HG03457 (cell line): ENCODE measurements around the gene ANO3.

ENCODE experiments used
- ATAC-seq: cut with Tn5 transposase; IDR thresholded peaks from one replicate; pipeline ENCODE4 v1.9.1; 2021; ENCODE audit warnings: moderate number of reproducible peaks; ENCODE audit not compliant: unreplicated experiment

Gene ANO3

DNA sequence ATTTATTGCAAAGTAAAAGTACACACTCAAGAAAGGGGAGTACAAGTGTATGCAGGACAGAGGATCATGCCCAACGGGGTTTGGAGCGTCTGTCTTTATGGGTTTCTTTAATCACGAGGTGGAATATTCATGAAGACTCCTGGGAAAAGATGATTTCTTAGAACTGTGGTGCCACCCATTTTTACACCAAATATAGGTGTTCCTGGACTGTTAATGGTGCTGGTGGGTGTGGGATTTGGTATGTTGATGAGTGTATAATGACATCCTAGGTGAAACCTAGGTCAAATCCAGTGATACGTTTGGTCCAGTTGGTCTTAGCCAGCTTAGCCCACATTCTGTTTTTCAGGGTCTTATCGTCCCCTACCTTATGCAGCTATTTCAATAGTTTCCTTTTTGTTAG is 21.1 kb downstream of the ANO3 start:
- ATAC-seq = no peak

GRCh38 chr11:26359055-26359454 is 27.1 kb downstream of the ANO3 start:
- ATAC-seq = no peak

DNA sequence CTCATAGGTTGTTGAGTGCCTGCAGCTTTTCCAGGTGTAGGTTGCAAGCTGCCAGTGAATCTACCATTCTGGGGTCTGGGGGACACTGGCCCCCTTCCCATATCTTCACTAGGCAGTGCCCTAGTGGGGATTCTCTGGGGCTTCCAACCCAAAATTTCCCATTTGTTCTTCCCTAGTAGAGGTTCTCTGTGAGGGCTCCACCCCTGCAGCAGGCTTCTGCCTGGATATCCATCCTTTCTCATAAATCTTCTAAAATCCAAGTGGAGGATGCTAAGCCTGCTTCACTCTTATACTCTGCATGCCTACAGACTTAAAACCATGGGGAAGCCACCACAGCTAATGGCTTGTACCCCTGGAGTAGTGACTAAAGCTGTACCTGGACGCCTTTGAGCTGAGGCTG is 33.4 kb downstream of the ANO3 start:
- ATAC-seq = no peak

DNA sequence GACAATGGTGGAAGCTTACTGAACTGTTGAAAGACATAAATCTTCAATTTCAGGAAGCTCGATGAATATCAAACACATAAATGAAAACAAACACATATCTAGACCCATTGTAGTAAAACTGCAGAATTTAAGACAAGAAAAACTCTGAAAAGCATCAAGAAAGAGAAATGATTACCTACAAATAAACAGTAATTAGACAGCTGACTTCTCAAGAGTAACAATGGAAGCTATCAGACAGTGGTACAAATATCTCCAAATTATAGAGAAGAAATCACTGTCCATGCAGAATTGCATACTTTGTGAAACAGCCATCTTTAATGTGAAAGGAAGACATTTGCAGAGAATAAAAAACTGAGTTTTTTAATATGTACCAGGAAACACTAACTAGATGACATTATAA is 45.7 kb downstream of the ANO3 start:
- no peak for ATAC-seq

GRCh38 chr11:26399336-26399735 is 67.4 kb downstream of the ANO3 start:
- ATAC-seq = no peak

DNA sequence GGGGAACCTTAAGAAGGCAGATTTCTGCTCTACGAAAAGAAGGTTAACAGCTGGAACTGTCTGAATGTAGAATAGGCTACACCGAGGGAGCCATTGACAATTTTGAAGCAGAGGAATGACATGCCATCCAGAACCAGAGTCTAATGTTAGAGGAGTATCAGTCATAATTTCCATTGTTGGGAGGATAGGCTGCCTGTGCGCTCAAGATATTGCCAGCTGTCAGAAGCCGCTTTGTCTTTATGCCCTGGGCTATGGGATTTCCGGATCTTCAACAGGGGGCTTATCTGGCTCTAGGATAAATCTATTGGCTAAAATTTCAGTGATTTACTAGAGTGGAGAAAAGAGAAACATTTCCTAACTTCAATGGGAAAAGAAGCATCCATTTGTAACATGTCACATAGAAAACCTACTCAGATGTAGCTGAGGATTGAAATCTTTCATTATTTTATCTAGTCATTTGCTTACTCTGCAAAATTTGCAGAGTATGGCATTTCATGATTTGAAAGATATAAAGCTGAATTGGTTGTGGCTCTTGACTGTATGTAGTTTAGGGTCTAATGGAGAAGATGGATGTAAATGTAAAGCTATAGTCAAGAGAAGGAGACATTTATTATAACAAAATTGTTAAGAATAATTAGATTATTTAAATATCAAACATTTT is 78.9 kb downstream of the ANO3 start:
- no peak for ATAC-seq

GRCh38 chr11:26412955-26413354 is 81.0 kb downstream of the ANO3 start:
- no peak for ATAC-seq

DNA sequence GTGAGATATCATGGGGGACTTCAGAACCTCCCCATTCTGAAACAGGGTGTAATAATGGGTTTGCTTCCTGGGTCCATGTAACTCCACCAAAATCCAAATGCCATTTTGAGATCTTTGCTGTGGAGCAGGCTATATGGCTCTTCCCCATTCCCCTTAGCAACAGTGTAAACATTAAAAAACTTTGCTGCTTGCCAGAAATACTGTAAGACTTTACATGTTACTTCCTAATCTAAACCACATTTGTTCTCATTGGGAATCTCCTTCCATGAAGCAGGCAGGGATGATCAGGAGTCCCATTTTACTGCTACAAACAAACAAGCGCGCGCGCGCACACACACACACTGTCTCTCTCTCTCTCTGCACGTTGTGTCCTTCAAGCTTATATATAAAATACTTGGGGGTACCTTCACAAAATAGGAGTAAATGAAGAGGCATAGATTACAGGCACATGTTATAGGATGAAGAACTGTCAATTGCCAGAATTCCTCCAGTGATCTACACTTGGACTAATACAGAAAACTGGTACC is 86.5 kb downstream of the ANO3 start:
- no peak for ATAC-seq

DNA sequence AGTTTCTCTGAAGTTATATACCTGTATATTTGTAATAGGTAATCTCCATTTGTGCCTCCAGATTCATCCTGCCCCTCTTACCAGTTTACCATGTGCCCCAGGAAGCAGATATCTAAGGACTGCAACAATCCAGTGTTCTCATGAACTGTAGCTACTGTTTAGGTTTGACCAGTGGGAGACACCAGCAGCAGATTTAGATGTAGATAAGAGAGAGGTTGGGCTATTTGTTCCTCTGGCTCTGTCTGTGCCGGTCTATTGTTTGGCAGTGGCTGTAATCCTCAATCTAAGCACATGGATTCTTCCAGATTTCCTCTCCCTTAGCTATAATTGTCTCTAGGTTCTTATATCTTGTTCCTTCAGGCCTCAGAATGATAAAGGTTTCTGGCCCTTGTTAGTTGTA is 88.4 kb downstream of the ANO3 start:
- no peak for ATAC-seq

DNA sequence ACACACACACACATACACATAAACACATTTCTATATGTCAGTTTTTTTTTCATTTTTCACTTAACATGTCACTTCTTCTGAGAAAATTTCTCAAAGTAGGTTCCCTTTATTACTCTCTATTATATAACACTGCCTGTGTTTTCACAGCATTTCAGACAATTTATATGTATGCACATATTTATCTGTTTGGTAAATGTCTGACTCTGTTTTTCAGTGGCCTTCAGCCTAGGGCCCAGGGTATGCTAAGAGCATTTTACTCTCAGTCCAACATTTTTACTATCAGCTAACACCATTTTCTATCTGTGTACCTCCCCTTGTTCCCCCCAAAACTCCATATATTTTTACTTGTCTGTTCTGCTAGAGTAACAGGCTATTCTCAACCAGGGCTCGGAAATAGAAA is 92.3 kb downstream of the ANO3 start:
- no peak for ATAC-seq

GRCh38 chr11:26439854-26440253 is 107.9 kb downstream of the ANO3 start:
- no peak for ATAC-seq

- no peak for ATAC-seq
These were observed 110.2 kb downstream of the ANO3 start for GRCh38 chr11:26442131-26442530.

DNA sequence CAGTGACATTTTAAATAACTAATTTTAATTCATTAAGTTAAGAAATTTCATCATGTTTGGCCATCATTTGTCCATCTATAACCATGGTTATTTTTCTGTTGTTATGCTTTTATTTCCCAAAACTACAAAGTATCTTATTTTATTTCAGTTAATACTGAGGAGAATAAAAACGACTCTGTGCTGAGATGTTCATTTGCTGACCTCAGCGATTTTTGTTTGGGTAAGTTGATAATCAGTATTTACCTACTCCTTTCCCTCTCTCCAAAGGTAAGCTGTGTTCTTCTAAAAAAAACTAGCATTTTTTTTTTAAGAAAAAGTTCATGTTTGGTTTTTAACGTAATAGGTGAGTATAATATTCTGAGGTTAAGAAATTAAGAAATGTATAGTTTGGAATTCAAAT is 111.7 kb downstream of the ANO3 start:
- ATAC-seq = no peak

DNA sequence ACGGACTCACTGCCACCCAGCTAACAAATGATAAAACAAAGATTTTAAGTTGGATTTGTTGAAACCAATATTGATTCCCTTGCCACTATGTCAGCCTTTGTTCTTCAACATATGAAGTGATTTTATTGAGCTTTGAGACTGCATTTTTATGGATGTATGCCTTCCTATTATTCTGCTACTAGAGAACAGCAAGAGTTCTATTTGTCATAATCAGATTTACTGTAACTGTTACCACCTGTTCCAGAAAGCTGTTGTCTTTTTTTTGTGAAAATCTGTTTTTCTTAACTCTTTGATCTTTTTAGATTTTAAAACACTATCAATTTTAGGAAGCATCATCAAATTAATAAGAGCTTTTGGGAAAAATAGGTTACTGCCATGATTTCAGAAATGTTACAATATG is 125.7 kb downstream of the ANO3 start:
- no peak for ATAC-seq

- no peak for ATAC-seq
These were observed 133.3 kb downstream of the ANO3 start for GRCh38 chr11:26465274-26465673.

DNA sequence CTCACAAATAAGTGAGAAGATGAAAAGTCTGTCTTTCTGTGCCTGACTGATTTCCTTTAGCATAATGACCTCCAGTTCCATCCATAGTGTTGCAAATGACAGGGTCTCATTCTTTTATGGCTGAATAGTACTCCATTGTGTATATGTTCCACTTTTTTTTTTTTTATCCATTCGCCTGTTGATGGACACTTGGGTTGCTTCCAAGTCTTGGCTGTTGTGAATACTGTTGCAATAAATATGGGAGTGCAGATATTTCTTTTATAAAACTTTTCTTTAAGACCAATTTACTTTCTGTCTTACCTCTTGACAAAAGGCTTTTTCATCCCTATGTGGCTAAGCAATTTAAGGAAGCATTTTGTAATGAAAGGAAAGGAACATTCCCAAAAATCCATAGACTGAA is 135.6 kb downstream of the ANO3 start:
- ATAC-seq = no peak

DNA sequence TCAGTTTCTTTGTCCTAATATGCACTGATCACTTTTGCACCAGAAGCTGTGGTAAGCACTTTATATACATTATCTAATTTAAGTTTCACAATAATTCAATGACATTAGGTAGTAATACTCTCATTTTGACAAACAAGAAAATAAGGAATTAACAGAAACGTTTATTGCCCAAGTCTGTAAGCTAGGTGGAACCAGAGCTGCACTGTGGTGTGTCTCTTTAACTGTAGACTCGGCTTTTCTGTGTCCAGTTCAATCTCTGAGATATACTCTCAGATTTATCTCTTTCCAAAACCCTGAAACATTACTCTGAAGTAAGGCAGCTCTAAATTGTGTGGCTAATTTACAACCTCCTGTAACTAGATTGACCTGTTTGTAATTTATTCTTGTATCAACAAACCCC is 139.1 kb downstream of the ANO3 start:
- no peak for ATAC-seq

DNA sequence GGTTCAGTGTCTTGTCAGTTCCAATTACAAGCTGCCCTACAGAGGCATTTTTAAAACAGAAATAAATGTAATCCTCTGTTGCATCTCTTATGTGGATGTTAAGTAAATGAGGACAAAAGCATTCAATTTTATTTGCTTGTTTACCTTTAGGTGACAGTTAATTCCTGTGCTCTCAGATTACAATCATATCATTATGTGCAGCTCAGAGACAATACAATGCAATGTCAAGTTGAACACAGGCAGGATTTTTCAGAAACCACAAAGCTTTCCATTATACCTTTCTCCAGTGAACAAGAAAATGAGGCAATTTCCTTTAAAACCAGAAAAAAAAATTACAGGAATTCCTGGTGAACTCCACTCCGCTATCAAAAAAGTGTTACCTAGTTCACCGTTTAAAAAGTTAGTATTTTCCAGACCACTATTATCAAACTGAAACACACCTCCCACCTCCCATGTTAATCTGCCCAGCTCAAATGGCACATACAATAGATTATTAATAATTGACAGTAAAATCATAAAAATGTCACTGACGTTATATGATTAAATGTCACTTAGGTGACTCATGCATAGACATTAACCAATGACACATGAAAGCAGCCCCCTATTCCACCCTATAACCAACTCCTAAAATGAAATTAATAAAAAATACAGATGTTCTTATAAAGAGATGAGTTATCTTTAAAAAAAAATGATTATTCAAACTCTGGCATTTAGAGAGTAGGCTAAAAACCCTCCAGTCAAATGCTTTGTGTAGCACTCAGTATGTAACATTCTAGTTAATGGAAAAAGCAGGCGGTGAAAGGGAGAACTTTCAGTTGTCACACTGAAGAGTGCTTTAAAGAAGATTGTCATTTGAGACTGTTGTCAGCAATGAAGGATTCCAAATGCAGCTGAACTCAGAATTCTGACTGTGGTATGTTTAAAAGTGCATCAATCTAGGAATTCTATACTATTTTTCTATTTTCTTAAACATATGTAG is 141.6 kb downstream of the ANO3 start:
- no peak for ATAC-seq

- no peak for ATAC-seq
These were observed 142.5 kb downstream of the ANO3 start for GRCh38 chr11:26474401-26474800.

GRCh38 chr11:26477396-26477795 is 145.5 kb downstream of the ANO3 start:
- no peak for ATAC-seq

- ATAC-seq = no peak
These were observed 146.8 kb downstream of the ANO3 start for GRCh38 chr11:26478710-26479109.

- ATAC-seq = no peak
These were observed 148.1 kb downstream of the ANO3 start for GRCh38 chr11:26480041-26480440.
